Medulla oblongata (tissue), 1 donor: ENCODE results near the gene RGS19.

Source experiments
- DNase-seq: peaks from one replicate; pipeline ENCODE4 v3.0.0-alpha.2; 2015; ENCODE audit errors: extremely low spot score

Gene RGS19

DNA sequence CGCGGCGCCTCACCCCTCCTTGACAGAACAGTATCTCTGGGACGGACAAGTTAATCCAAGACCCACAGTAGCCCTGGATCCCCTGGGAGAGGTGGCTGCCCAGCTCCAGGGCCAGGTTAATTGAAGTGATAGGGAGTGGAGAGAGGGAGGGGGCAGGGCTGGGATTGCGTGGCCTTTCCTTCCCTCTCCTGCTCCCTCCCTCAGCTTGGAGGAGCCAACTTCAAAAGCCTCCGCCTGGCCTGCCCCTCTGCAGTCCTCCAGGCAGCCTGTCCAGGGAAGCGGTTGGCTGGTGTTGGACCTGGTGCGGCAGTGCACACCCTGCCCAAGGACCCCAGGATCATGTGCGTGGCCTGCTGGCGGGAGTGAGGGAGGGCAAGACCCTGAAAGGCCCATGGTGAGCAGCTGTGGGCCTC, 43.4 kb downstream of the RGS19 start, which contains the start of gene C20orf204:
Gene C20orf204, plus strand, starts transcription at position 250 of the 413 bp plus-strand sequence. Its CDS starts 142 bp downstream, at position 392.
- DNase-seq, result no peak

DNA sequence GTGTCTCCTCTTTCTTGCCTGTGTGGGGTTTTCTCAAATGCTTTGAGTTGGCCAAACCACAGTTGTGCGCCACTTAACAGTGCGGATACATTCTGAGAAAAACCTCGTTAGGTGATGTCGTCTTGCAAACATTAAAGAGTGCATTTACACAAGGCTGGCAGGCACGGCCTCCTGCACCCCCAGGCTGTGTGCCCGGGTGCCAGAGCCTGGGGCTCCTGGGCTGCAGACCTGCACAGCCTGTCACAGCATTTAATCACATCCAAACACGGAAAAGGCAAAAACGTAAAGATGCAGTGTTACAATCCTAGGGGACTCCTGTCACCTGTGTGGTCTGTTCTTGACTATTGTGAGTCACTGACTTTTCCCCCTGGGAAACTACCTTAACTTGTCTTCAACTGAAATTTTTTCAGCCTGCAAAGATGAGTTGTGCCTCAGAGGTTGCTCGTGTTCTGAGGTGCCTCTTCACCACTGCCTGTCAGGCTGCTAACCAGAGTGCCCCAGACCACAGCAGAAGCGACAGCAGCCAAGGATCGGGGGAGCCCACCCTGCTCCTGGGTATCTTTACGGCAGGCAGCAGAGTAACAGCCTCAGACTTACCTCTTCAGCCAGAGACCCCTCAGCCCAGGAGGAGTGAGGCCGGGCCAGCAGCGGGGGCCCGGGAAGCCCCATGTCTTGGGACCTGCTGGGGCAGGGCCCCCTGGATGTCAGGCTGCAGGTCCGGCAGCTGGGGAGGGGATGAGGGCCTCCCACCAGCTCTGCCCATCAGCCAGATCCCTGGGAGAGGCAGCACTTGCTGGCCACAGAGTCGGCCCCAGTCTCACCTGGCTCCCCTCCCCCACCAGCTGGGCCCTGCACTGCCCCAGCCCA, 44.0 kb downstream of the RGS19 start:
- no peak for DNase-seq

DNA sequence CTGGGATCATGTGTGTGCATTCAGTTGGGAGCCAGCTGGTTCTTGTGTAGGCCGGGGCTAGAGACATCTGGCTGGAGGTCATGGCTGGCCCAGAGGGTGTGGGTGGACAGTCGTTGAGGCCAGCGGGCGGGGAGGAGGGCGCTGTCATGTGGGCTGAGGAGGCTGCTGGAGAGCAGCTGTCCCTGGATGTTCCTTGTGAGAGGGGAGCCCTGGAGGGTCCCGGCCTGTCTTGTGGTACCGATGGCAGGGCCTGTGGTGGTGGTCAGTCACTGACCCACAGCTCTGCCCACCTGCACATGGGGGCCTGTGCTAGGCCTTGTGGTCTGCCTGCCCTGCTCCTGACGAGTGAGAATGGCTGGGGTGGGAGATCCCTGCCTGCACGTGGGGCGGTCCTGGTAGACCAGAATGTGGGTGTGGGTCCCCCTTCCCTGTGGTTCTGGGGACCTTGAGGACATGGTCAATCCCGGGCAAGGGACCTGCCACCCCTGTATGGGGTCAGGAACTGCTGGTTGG, 45.3 kb downstream of the RGS19 start:
- DNase-seq, result no peak

DNA sequence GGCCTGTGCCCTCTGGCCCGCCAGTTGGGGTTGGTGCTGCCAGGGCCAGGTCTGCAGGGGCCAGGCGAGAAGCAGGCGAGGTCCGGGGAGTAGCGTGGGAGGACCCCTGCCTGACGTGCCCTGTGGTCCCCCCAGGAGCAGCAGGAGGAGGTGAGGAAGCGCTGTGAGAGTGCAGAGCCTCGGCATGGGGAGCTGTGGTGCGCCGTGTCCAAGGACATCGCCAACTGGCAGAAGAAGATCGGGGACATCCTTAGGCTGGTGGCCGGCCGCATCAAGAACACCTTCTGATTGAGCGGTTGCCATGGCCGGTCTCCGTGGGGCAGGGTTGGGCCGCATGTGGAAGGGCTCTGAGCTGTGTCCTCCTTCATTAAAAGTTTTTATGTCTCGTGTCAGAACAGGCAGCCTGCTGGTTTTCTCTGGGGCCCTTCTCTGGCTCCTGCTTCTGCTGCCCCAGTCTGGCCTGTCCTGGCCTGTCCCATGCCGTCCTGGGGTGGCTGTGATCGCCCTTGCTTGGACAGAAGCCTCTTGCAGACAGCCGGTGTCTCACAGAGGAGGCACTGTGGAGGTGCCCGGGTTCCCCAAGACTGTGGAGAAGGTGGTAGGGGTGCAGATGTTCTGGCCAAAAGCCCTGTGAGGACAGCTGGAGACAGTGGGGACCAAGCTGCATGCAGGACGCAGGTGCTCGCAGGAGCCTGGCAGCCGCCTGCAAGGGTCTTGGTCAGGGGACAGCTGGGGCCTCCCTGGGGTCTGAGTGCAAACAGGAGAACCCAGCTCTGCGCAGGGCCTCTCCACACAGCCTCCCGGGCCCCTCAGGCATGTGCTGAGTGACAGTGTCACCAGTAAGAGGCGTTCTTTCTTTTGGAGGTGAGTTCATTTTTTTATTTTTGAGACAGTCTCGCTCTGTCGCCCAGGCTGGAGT, 46.4 kb downstream of the RGS19 start:
- DNase-seq, result no peak

DNA sequence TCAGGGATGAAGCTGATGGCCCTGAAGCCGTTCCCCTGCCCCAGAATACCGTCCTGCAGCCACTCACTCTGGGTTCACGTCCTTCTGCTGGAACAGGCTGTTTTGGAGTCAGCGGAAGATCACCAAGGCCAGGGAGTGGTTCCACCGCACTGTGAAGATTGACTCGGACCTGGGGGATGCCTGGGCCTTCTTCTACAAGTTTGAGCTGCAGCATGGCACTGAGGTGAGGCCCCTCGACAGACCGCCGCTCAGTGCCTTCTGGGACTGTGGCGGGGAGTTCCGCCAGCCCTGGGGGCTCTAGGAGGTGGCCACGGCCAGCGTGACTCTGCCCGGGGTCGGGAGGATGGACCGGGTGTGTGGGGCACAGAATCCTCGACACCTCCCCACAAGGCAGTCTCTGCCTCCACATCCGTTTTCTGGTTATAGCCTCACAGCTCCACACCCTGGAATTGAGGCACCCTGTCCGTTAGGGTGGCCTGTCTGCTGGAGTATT, 47.5 kb downstream of the RGS19 start:
- no peak for DNase-seq

DNA sequence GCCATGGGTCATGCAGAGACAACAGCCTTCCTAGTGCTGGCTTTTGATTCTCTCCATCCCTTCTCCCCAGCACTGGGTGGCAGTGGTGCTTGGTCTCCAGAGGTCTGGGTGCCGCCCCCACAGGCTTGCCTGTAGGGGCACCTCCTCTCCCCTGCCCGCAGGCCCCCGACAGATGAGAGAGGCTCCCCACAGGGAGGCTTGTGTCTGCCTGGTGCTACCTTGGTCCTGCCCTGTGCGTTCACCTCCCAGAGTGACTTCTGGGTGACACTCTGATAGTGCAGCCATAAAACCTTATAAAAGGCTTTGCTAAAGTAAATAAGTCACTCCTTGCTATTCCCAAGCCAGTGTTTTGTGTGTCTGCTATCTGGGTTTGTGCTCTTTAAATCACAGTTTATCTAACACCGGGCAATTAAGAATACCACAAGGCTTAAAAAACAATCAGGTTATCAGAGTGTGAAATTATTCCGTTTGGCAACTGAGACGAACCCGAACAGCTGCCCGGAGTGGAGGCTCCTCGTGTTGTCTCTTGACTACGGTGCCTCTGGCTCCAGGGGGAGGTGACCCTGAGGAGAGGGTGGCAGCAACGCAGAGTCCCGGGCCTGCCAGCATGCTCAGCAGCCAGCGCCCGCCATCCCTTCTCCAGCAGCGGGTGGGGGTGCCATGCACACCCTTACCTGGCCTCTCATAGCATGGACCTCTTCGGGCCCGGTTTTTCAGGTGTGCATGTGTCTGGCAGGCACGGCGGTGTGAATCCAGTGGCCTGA, 48.8 kb downstream of the RGS19 start:
- no peak for DNase-seq

DNA sequence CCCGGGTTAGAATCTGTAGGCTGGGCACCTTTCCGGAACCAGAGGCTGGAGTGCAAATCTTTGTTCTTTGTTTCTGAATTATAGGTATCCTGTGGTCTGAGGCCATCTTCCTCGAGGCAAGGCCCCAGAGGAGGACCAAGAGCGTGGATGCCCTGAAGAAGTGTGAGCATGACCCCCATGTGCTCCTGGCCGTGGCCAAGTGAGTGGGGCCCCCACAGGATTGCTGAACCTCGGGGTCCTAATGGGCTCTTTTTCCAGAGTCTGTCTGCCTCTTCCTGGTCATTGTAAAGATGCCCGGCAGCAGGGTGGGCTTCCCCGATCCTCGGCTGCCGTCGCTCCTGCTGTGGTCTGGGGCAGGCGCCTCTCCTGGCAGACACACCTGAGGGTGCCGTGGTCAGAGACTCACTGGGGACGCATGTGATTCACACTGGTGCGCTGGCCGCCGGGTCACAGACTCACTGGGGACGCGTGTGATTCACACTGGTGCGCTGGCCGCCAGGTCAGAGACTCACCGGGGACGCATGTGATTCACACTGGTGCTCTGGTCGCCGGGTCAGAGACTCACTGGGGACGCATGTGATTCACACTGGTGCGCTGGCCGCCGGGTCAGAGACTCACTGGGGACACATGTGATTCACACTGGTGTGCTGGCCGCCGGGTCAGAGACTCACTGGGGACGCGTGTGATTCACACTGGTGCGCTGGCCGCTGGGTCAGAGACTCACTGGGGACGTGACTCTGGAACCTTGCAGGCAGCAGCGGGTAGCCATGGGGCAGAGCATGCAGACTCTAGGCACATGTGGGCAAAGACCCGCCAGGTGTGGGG, 49.8 kb downstream of the RGS19 start:
- no peak for DNase-seq

DNA sequence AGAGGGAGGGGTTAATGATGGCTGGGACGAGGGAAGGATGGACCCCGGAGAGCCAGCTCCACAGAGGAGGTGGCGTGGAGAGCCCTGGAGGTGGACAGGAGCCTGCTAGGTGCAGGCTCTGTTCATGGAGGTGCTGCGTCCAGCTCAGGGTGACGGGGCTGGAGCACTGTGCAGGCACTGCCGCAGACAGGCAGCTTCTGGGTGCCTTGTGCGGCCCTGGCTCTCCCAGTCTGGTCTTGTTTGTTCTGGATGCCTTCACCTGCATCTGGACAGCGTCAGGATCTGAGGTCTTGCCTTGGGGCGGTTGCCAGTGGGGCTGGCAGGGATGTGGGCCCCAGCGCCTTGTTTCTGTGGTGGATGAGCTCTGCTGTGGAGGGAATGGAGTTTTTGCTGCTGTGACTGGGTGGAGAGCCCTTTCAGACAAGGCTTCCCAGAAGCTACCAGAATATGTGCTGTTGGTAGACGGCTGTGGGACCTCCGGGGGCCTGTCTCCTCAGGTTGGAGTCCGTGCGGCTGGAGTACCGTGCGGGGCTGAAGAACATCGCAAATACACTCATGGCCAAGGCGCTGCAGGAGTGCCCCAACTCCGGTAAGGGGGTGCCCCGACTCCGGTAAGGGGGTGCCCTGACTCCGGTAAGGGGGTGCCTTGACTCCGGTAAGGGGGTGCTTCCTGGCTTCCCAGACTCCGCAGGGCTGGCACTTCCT, 51.2 kb downstream of the RGS19 start:
- no peak for DNase-seq

DNA sequence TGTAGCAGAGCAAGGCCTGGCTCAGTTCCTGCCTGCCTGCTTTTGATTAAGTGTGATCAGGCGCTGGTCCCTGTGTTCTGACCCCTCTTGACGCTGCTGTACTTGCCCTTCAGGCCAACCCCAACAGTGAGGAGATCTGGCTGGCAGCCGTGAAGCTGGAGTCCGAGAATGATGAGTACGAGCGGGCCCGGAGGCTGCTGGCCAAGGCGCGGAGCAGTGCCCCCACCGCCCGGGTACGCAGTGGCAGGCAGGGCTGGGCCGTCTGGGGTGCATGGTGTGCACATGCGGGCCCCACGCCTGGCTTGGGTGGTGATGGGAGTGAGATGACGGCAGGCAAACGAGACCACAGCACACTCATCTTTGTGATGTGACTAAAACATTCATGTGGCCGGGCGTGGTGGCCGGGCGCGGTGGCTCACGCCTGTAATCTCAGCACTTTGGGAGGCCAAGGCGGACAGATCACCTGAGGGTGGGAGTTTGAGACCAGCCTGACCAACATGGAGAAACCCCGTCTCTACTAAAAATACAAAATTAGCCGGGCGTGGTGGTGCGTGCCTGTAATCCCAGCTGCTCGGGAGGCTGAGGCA, 53.4 kb downstream of the RGS19 start:
- DNase-seq, result no peak

DNA sequence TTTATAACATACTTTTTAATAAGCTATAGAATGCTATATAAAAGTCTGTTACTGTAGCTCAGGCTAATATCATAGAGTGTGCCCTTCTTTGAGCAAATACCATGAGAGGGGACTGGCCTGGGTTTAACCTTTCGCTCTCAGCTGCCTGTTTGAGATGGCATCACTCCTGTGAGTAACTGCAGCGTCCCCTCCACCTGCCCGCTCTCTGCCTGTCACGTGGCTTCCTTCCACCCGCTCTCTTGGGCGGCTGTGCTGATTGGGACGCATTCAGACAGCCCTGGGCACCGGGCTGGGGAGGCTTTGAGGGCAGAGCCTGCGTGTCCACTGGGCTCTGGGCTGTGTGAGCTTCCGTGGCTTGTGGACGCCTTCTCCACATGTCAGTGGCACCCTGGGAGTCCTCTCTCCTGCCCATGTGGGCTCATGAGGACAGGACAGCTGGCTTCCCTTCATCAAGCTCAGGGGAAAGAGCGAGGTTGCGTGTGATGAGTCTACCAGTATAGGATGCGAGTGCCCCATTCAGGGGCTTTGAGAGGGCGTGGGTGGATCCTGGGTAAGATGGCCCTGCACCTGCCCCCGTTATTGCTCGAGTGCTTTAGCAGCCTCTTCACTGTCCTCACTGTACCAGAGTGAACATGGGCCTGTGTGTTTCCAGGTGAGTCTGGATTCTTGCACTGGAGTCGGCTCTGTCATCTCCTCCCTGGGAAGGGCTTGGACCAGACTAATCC, 54.1 kb downstream of the RGS19 start:
- no peak for DNase-seq

DNA sequence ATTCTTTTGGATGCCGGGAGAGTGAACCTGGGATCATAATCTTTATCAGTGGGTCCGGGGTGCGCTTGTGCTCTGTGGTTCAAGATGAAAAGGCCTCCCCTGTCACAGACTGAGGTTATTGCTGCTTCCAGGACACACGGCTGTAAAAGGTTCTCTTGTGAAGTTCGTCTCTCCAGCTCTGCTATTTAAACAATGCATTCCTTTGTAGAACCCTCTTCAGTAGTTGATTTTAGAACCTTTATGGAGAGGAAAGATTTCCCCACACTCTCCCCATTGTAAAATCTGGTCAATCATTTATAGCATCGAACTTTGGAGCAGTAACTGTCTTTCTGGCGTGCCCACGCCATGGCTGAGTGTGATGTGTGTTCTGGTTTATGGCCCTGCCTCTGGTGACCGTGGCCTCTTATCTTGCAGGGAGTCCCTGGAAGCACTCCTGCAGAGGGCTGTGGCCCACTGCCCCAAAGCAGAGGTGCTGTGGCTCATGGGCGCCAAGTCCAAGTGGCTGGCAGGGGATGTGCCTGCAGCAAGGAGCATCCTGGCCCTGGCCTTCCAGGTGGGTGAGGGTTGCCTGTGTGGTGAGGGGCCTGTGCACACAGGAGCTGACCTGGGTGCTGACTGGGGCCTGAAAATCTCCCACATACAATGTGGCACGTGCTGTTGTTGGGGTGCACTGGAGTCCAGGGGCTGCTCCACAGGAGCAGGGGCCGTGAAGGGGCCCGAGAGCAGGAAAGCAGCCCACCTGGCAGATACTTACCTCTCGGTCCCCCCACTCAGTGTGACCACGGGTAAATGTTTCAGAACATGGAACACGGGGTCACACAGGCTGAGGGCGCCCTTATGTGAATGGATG, 55.0 kb downstream of the RGS19 start:
- no peak for DNase-seq

DNA sequence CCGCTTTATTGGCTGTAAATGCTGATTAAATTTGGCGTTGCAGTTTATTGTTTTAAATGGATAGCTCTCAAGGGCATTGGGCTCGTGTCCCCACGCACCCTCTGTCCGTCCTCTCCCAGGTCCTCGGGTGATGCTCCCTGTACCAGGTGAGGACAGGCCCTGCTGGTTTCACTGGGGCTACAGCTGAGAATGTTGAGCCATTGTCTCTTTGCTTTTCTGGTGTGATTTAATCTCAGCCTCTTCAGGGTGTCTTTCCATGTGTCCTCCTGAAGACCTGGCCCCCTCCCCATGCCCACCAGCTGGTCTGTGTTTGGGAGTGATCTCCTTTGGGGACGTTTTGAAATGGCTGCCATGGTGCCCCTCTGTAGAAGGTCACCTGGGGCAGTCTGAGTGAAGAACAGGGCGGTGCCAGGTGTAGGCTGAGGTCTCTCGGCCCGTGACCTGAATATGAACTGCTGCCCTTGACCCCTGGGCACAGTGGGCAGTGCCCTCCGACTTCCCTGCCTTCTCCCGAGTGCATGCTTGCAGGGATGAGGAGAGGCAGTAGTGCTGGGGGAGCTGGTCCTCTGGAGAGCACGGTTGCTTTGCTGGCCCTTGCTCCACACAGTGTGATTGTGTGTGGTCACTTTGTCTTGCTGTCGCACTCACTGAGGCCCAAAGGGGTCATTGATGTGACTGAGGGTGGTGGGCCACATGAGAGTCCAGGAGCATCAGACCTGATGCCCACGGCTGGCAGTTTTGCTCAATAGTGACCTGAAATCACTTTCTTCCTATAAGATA, 55.8 kb downstream of the RGS19 start:
- no peak for DNase-seq
